ENCODE measurements around the gene TAS2R60. TPM values are rescaled to one million over a fixed set of nuclear protein-coding genes. Genes with fewer than 3 reads are reported as not detected.

The TAS2R60 gene
- total RNA-seq, 1 donor from 2014 or later = not detected

- Histone ChIP-seq H3K4me3 (ENCODE audit: low read depth, low read length) (no peak overlapping the region), H3K27me3 (ENCODE audit: control insufficient read depth, insufficient read depth, low read length) (no peaks in the 10 kb centered on the region), H3K36me3 (ENCODE audit: control insufficient read depth, insufficient read depth, low read length) (no peaks in the 10 kb centered on the region)
- no peak for TF ChIP-seq CTCF (IDR thresholded peaks at IDR 0.05; ENCODE audit: insufficient read depth, low read length, severe bottlenecking)
- DNase-seq (ENCODE audit: low read depth) (no peak), FAIRE-seq (no peak)
Measured at GRCh38 chr7:143444063-143444782, 970 bp downstream of the TAS2R60 start.

GRCh38 chr7:143444785-143445184 lies 1.5 kb downstream of the TAS2R60 start:
- Histone ChIP-seq H3K4me3 (ENCODE audit: low read depth, low read length) (no peak overlapping the region), H3K27me3 (ENCODE audit: control insufficient read depth, insufficient read depth, low read length) (no peaks in the 10 kb centered on the region), H3K36me3 (ENCODE audit: control insufficient read depth, insufficient read depth, low read length) (no peaks in the 10 kb centered on the region)
- DNase-seq (ENCODE audit: low read depth) (no peak), FAIRE-seq (no peak)
- no peak for TF ChIP-seq CTCF (IDR thresholded peaks at IDR 0.05; ENCODE audit: insufficient read depth, low read length, severe bottlenecking)

GRCh38 chr7:143447466-143447865 lies 4.2 kb downstream of the TAS2R60 start:
- FAIRE-seq (no peak), DNase-seq (ENCODE audit: low read depth) (no peak)
- TF ChIP-seq CTCF (IDR thresholded peaks at IDR 0.05; ENCODE audit: insufficient read depth, low read length, severe bottlenecking) = no peak
- Histone ChIP-seq H3K4me3 (ENCODE audit: low read depth, low read length) (no peak overlapping the region), H3K36me3 (ENCODE audit: control insufficient read depth, insufficient read depth, low read length) (no peaks in the 10 kb centered on the region), H3K27me3 (ENCODE audit: control insufficient read depth, insufficient read depth, low read length) (no peaks in the 10 kb centered on the region)

GRCh38 chr7:143448429-143448828 lies 5.2 kb downstream of the TAS2R60 start:
- no peak overlapping the region for H3K4me3 ChIP-seq (ENCODE audit: low read depth, low read length)
- no peak for FAIRE-seq
- H3K27me3 ChIP-seq (ENCODE audit: control insufficient read depth, insufficient read depth, low read length) = no peaks in the 10 kb centered on the region
- no peak for DNase-seq (ENCODE audit: low read depth)
- TF ChIP-seq CTCF (IDR thresholded peaks at IDR 0.05; ENCODE audit: insufficient read depth, low read length, severe bottlenecking) = no peak
- no peaks in the 10 kb centered on the region for H3K36me3 ChIP-seq (ENCODE audit: control insufficient read depth, insufficient read depth, low read length)

- DNase-seq (ENCODE audit: low read depth) = no peak
- H3K27me3 ChIP-seq (ENCODE audit: control insufficient read depth, insufficient read depth, low read length) = no peaks in the 10 kb centered on the region
- no peak for TF ChIP-seq CTCF (IDR thresholded peaks at IDR 0.05; ENCODE audit: insufficient read depth, low read length, severe bottlenecking)
- no peak overlapping the region for H3K4me3 ChIP-seq (ENCODE audit: low read depth, low read length)
- H3K36me3 ChIP-seq (ENCODE audit: control insufficient read depth, insufficient read depth, low read length) = no peaks in the 10 kb centered on the region
- no peak for FAIRE-seq
Measured at GRCh38 chr7:143449793-143450192, 6.5 kb downstream of the TAS2R60 start.

GRCh38 chr7:143451122-143451521 lies 7.9 kb downstream of the TAS2R60 start:
- no peak overlapping the region for H3K4me3 ChIP-seq (ENCODE audit: low read depth, low read length)
- no peaks in the 10 kb centered on the region for H3K36me3 ChIP-seq (ENCODE audit: control insufficient read depth, insufficient read depth, low read length)
- H3K27me3 ChIP-seq (ENCODE audit: control insufficient read depth, insufficient read depth, low read length) = no peaks in the 10 kb centered on the region
- FAIRE-seq = no peak
- TF ChIP-seq CTCF (IDR thresholded peaks at IDR 0.05; ENCODE audit: insufficient read depth, low read length, severe bottlenecking) = no peak
- DNase-seq (ENCODE audit: low read depth) = no peak
